GM12892 (cell line): ENCODE data around the gene NXPH1.

Source experiments
- POLR2A ChIP-seq: IDR thresholded peaks from 2 replicates; pipeline ENCODE4 v1.6.1; 2011; ENCODE audit warnings: low read depth, low read length, control low read depth
- POLR2AphosphoS5 ChIP-seq: IDR thresholded peaks from 2 replicates; pipeline ENCODE4 v1.6.1; 2011; ENCODE audit warnings: low read depth, low read length, control low read depth
- TAF1 ChIP-seq: IDR thresholded peaks from 2 replicates; pipeline ENCODE4 v1.6.1; 2011; ENCODE audit warnings: low read depth, mild to moderate bottlenecking, control low read depth, low read length, borderline replicate concordance

GRCh38 chr7:8481752-8482446 lies 48.5 kb downstream of the NXPH1 start:
- no peak for TF ChIP-seq POLR2AphosphoS5
- TF ChIP-seq POLR2A, result no peak
- TF ChIP-seq TAF1, result no peak
